Stimulated activated CD8-positive, alpha-beta memory T cell treated with anti-CD3 and anti-CD28 coated beads, Interleukin-15, amount 100 ng/mL, for 24 hours (primary cell): ENCODE results near the gene METRN.

ENCODE experiments used
- DNase-seq: peaks from one replicate; pipeline ENCODE4 v3.0.0-alpha.2; 2020; ENCODE audit warnings: low read depth

The METRN gene

GRCh38 chr16:723695-724094 lies 8.8 kb downstream of the METRN start:
- no peak for DNase-seq

- DNase-seq: no peak
Measured at GRCh38 chr16:724188-725040, 9.5 kb downstream of the METRN start.

- no peak for DNase-seq
Measured at GRCh38 chr16:725041-725376, 10.1 kb downstream of the METRN start.

DNA sequence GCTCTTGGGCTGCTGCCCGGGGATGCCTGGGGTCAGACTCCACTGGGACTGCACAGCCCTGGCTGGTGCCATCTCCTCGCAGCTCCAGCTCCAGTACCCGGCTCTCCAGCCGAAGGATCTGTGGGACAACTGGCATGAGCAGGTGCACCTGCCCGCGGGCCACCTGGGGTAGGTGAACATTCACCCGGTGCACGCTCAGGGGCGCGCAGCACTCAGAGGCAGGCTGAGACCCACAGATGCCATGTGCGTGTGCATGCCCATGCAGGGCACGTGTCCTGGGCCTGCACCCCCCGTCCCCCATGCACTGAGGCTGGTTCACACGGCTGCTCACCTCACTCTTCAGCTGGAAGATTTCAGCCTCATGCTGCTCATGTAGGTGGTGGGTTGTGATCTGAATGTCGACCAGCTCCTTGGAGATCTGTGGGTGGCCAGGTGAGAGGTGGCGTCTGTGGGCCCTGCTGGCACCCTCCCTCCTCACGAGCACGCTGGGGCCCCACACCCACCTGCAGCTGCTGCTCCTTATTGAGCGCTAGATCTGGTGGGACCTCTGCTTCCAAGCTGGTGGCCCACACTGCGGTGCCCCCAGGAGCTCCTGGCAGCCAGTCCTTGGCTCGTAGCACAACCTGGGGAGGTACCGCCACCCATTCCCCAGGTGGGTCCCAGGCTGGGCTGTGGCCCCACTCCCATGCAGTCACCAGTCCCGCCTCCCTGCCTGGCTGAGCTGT lies 10.7 kb downstream of the METRN start:
- DNase-seq: no peak

- DNase-seq: no peak
Measured at GRCh38 chr16:726188-726437, 11.2 kb downstream of the METRN start.

GRCh38 chr16:726438-727290 lies 11.7 kb downstream of the METRN start, which contains the start of the genes CCDC78 and HAGHL:
Gene CCDC78, minus strand, starts transcription at chr16:726443. Its CDS starts 76 bp downstream, at chr16:726367.
Gene HAGHL, plus strand, starts transcription at chr16:727106. Its CDS starts 404 bp downstream, at chr16:727510.
- peak; percentile 46 for DNase-seq

- no peak for DNase-seq
Measured at GRCh38 chr16:727291-727977, 12.5 kb downstream of the METRN start.

- peak; percentile 31 for DNase-seq
Measured at GRCh38 chr16:728131-728889, 13.4 kb downstream of the METRN start.

DNA sequence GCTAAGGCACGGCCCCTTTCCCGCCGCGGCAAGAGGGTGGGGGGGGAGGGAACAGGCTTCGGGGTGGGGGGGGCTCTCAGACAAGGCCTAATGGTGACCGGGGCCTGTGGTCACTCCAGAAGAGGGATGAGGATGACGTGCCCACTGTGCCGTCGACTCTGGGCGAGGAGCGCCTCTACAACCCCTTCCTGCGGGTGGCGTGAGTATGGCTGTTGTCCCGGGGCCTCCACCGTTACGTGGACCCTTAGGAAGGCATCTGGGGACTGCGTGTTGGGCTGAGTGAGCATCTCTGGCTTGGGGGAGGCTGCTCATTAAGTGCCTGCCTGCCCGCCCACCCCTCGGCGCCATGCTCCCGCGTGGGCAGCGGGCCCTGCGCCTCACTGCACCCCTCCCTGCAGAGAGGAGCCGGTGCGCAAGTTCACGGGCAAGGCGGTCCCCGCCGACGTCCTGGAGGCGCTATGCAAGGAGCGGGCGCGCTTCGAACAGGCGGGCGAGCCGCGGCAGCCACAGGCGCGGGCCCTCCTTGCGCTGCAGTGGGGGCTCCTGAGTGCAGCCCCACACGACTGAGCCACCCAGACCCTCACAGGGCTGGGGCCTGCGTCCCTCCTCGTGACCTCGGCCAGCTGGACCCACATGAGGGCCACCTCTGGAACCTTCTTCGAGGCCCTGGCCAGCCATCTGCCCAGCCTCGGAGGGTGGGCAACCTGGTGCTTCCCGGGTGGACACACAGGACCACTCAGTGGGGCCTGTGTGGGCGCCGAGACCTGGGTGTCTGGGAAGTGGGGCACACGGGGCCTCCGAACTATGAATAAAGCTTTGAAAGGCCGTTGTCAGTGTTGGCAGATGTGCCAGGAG lies 14.2 kb downstream of the METRN start:
- DNase-seq: no peak

- no peak for DNase-seq
Measured at GRCh38 chr16:729768-730665, 15.1 kb downstream of the METRN start.

GRCh38 chr16:730666-731509 lies 16.0 kb downstream of the METRN start:
- DNase-seq: no peak

DNA sequence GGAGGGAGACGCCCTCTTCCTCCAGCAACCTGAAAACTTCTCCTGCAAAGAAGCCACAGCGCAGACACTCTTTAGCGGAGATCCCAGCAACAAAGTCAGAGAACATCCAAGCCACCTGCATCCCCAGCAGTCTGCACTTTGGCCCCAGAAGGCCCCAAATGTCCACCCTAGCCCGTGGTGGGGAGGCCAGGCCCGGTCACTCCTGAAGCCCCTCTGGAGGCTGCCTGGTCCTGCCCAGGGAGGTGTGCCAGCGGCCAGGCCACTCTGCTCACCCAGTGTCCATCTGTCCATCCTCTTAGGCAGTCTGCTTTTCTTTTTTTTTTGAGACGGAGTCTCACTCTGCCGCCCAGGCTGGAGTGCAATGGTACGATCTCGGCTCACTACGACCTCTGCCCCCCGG lies 17.4 kb downstream of the METRN start:
- DNase-seq: no peak

DNA sequence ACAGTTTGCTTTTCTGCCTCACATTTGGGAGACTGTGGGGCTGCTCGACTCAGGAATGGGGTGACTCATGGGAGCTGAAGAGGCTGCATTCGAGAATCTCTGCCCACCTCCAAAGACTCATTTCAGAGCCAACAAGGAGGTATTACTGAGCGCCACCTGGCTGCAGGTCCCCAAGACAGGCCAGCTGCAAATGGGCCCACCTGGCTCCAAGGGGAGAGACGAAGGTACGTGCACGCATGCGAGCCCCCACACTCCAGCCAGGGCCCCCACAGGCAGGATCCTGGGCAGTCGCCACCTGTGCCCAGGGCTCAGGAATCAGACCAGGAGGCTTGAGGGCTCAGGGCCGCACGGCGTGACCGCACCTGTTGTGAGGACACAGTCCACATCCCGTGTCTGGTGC lies 18.0 kb downstream of the METRN start:
- DNase-seq: no peak

DNA sequence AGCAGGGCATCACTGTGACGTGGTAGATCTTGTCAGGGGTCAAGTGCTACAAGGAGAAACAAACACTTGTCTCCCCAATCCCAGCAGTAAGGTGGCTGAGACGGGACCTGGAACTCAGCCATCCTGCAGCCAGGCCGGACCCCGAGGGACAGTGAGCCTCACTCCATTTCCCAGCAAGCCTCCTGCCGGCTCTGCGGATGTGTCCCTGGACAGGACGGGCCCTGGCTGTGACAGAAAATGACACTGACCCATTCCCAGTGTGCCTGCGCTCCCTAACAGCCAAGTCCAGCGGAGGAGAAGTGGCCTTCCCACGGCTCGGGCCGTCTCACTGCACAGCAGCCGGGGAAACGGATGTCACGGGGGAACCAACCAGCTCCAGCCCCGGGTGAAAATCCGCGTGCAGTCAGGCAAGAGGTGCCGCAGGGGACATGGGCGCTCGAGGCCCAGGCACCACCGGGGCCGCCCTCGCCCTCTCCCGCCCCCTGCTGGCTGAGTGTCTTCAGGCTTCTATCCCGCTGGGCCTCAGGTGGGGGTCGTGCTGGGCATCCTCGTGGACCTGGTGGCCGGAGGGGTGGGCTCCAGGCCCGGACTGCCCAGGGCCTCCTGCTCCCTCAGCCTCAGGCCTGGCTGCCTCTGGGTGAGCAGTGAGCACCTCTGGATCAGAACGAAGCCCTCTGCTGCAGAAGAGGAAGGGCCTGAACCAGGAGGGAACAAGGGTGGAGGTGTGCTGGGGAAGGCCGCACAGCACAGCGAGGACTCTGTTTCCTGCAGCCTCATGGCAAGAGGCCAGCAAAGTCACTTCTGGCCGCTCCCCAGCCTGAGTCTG lies 18.7 kb downstream of the METRN start:
- no peak for DNase-seq

DNA sequence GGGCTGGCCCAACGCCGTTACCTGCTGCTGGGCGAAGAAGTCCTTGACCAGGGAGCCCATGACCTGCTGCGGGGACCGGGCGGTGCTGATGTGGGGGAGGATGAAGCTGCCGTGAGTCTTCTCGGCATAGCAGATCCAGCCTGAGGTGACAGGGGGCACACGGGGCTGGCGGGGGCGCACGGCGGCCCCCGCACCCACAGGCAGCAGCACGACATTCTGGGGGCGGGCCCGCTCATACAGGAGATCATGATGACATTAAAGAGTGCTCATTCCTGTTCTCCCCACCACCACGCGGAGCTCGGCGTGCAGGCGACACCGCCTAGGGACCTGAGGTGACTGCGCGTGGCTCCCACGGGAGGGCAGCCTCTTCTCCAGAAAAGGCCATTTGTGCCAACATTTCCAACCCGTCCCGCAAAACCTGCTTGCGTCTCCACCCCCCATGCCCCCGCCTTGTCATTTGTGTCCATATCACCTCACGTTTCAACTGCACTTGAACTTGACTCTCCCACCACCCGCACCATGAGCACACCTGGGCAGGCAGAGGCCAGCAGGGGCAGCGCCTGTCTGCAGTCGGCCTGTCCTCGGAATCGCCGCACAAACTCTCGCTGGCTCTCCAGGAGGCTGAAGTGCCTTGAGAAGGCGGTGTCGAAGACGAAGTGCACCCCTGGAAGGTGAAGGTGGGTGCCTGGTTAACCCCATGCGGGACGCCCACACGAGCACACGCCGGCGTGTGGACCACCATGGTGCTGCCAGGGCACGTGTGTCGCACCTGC lies 19.5 kb downstream of the METRN start:
- no peak for DNase-seq

GRCh38 chr16:734981-735881 lies 20.3 kb downstream of the METRN start:
- DNase-seq: no peak
